Fibroblast of villous mesenchyme (primary cell): ENCODE results near the gene PAAF1. TPM values are rescaled to one million over a fixed set of nuclear protein-coding genes. Genes with fewer than 3 reads are reported as not detected.

Experiments
- DNase-seq: peaks from one replicate; pipeline ENCODE4 v3.0.0-alpha.2; 2010; ENCODE audit warnings: low read depth
- H3K4me3 ChIP-seq: 2 replicates; pipeline ENCODE4 v1.5.1; 2011; ENCODE audit warnings: low read depth, mild to moderate bottlenecking, low read length
- total RNA-seq: library from RNA; depleted of rRNA; stranded (reverse); fragments of >200 nt; gene quantifications from 2 replicates; pipeline ENCODE4 v1.2.3, GENCODE V29; 2012
- TF ChIP-seq, protein P1 (sequence below): IDR thresholded peaks from 2 replicates; pipeline ENCODE4 v1.5.1; 2012; ENCODE audit warnings: low read depth, mild to moderate bottlenecking, low read length; ENCODE audit not compliant: insufficient read depth

PAAF1 gene
- total RNA-seq, 1 donor: 6.9 TPM

GRCh38 chr11:73949246-73949645 lies 72.4 kb downstream of the PAAF1 start:
- H3K4me3 ChIP-seq: no peak overlapping the region
- no peak for DNase-seq
- TF ChIP-seq, protein P1, sequence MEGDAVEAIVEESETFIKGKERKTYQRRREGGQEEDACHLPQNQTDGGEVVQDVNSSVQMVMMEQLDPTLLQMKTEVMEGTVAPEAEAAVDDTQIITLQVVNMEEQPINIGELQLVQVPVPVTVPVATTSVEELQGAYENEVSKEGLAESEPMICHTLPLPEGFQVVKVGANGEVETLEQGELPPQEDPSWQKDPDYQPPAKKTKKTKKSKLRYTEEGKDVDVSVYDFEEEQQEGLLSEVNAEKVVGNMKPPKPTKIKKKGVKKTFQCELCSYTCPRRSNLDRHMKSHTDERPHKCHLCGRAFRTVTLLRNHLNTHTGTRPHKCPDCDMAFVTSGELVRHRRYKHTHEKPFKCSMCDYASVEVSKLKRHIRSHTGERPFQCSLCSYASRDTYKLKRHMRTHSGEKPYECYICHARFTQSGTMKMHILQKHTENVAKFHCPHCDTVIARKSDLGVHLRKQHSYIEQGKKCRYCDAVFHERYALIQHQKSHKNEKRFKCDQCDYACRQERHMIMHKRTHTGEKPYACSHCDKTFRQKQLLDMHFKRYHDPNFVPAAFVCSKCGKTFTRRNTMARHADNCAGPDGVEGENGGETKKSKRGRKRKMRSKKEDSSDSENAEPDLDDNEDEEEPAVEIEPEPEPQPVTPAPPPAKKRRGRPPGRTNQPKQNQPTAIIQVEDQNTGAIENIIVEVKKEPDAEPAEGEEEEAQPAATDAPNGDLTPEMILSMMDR: no peak

DNA sequence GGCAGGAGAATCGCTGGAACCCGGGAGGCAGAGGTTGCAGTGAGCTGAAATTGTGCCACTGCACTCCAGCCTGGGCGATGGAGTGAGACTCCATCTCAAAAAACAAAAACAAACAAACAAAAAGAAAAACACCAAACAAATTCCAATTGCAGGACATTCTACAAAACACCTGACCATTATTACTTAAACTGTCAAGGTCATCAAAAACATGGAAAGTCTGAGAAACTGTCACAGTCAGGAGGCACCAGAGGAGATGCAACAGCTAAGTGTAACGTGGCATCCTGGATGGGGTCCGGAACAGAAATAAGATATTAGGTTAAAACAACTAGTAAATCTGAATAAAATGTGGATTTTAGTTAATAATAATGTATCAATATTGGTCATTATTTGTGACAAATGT lies 73.1 kb downstream of the PAAF1 start:
- TF ChIP-seq, protein P1: no peak
- H3K4me3 ChIP-seq: no peak overlapping the region
- DNase-seq: no peak

- TF ChIP-seq, protein P1: no peak
- H3K4me3 ChIP-seq: no peak within 1 kb of the TSS
- DNase-seq: peak; percentile 58
Observed at GRCh38 chr11:73950869-73951710, 74.3 kb downstream of the PAAF1 start, which contains the start of gene DNAJB13. Gene DNAJB13 (plus strand): TSS chr11:73951026. CDS start chr11:73951070, 44 bp downstream.

- DNase-seq: no peak
- TF ChIP-seq, protein P1: no peak
- no peak overlapping the region for H3K4me3 ChIP-seq
Observed at GRCh38 chr11:73951797-73952196, 75.0 kb downstream of the PAAF1 start.

DNA sequence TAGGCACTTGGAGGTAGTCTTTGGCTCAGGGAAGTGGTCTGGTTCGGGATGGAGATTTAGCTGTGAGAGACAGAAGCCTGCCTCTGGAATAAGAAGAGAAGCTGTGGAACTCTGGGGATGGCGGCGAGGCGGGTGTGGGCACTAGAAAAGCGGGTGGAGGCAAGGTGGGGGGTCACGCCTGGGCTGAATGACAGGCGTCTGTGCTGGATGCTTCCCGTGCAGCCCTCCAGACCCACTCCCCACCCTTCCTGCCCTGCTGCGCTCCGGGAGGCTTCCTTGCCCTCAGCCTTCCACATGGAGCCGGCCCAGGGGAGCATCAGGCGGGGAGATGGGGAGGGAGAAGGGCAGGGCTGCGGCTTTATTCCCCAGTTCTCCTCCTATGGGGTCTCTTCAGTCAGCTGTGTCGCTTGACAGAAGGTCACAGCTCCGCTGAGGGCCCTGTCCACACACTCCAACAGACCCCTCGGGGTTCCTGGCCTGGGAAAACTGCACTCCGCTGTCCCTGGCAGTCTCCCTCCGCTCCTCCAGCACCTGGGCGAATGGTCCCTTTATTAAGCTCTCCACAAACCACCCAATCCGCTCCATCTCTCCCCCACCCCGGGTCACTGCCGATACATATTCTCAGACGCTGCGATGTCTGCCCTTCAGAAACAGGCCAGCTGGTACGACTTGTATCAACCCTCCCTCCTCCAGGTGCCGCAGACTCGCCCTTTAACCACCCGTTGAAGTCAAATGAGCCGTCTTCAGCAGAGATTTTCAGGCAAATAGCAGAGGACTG lies 80.3 kb downstream of the PAAF1 start:
- TF ChIP-seq, protein P1: no peak
- no peak overlapping the region for H3K4me3 ChIP-seq
- no peak for DNase-seq

- no peak for DNase-seq
- no peak overlapping the region for H3K4me3 ChIP-seq
- TF ChIP-seq, protein P1: no peak
Observed at GRCh38 chr11:73957654-73958361, 81.0 kb downstream of the PAAF1 start.
